HG02678 (cell line): ENCODE results near the gene NCDN.

Experiments used
- ATAC-seq: cut with Tn5 transposase; IDR thresholded peaks from one replicate; pipeline ENCODE4 v1.9.1; 2021; ENCODE audit warnings: mild to moderate bottlenecking, moderate library complexity; ENCODE audit not compliant: unreplicated experiment

The NCDN gene

DNA sequence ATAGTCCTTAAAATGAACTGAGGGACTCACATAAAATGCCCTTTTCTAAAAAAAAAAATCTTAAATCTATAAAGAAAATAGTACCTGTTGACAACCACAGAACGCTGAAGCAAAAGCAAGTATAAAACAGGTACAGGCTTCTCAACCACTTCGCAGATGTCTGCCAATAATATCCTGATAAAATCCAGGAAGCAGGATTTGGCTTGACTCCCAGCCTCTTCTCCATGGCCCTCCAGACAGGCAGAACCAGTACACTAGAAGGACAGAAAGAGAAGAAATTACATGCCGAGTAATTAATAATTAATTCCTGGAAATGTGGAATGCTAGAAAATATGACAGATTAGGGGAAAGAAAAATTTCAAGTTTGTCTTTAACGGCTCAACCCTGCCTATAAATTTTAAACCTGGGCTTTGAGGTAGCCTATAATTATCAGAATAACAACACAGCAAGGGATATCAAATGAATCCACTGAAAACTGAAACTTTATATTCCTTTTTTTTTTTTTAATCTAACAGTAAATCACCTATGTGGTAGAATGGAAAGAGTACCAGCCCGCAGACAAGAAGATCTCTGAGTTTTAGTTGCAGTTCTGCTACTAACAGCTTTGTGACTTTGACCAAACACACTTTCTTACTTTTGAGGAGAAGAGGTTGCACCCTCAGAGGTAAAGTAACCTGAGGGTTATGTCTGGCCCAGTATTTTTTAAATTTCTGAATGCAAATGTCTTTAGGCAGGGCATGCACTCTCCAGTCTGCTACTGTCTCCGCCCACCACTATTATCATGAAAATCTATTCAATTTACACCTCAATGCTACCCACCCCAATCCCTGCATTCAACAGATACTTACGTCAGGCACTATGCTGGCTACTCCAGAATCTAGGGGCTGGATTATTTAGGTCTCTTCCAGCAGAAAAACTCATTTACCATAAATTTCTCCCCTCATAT, 3.1 kb upstream of the NCDN start:
- no peak for ATAC-seq

DNA sequence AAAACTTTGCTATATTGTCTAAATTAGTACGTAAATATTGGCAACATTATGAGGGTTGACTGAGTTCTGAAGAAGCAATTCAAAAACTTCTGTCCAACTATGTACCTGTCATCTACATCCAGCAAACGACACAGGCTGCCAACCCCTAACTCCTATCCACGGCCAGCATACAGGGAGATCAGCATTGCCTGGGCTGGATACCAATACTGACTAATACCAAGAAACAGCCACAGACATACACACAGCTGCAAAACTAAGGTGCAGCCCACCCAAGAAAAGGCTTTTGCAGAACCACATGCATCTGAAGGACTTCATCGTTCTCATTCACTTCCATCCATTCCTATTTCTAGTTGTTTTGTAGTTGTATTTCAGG, 2.4 kb upstream of the NCDN start:
- ATAC-seq = no peak

DNA sequence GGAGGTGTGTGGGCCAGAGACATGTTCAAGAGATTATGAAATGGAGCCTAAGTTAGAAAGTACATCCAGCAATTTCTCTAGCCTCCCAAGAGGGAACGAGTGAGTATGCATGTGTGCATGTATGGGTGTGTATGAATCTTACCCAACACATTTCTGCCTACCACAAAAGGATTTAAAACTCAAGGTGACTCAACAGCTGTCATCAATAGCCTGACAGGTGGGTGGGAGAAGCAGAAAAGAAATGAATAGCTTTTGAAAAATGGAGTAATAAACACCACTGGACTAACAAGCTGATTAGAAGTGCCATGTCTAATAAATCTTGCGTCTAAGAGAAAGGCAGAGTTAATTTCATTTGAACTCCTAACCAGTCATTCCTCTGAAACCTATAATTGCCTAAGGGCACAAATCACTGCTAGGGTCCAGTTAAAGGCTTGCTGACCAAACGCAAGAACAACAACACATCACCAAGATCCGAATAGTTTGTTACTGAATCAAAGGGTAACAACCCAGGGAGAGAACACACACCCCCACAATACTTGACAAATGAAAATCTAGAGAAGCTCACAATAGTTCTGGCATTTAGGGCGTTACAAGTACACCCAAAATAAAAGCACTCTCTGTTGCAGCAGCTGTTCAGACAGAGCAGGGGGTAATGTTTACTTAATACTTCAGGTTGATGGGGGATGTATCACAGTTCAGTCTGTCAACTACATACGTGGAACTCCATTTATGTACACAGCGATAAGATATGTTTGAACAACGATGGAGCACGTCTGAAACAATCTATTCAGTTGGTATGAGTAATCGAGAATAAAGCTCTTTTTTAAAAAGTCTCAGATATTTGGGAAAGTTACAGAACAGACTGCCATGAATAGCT, 1.8 kb upstream of the NCDN start:
- no peak for ATAC-seq

DNA sequence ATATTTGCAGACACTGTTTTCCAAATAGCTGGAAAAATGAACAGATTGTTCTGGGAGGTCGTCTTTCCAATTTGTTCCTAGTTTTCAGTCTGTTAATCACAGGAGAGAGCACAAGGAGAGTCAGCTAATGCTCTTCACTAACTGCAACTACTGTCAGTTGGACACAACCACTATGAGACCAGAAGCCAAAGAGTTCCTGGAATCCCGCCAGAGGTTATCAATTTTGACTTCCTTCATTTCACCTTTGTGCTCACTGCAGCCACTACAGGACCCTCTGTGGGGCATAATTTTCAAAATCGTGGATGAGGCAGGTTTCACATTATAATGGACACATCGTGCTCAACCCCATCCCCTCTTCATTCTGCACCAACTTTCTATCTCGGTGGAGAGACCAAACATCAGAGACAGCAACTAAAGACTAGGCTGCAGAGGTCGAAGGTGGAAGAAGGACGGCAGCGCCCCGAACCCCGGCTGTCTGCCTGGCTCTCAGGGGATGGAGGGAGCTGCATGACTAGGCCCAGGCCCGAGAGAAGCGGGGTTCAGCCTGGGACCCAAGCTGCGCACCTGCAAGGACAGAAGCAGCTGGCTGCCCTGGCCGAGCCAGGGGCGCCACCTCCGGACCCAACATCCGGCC, 998 bp upstream of the NCDN start:
- no peak for ATAC-seq

DNA sequence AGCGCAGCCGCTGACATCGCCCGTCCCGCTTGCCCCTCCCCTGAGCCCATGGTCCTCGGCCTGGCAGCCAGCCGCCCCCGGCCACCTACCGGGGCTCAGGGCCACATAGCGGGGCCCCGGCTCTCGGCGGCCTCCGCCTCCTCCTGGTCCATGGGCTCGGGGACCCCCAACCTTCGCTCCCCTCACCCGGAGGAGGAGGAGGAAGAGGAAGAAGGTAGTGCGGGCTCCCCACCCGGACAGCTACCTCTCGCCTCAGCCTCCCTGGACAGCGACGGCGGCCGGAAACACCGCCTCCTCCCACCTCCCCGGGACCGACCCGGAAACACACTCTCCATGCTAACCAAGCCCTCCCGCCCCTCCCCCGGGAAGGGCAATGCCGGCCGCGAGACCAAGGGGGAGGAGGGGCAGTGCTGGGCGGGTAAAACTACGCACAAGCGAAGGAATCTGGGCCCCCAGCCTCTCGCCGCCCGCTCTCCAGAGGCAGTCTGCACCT, 435 bp upstream of the NCDN start, which contains the start of gene KIAA0319L:
Gene KIAA0319L, minus strand, starts transcription at position 286 of the 493 bp plus-strand sequence. CDS start 2,912 bp downstream, outside the sequence.
- ATAC-seq = peak; percentile 81

DNA sequence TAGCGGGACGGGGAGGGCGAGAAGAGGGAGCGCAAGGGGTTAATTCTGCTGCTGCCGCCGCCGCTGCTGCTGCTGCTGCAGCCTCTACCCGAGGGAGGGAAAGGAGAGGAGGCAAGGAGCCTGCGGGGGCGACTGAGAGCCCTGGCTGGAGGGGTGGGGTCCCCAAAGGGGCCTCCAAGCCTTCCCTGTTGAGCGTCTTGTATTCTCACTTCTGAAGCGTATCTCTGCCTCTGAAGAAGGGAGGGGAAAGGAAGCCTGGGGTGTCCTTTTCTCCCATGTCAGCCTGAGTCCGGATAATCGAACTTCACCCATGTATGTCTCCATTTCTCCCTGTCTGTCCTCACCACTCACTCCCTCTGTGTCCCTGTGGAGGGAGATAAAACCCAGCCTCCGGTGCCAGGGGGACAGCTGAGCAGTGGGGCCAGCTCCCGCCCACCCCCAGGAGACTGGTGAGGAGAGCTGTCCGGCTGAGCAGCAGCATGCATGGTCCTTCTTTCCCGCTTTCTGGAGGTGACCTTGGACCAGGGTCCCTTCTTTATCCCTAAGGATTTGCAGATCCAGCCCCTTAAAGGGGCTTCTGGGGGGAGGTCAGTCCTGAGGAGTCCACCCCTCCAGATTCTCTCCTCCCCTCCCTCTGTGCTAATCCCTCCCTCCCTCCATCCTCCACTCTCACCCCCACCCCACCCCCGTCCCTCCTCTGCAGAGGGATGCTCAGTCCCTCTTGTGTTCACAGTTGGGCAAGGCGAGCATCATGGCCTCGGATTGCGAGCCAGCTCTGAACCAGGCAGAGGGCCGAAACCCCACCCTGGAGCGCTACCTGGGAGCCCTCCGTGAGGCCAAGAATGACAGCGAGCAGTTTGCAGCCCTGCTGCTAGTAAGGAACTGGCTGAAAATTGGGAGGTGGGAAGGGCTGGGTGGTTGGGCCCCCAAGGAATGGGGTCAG, 1.0 kb downstream of the NCDN start:
- no peak for ATAC-seq

DNA sequence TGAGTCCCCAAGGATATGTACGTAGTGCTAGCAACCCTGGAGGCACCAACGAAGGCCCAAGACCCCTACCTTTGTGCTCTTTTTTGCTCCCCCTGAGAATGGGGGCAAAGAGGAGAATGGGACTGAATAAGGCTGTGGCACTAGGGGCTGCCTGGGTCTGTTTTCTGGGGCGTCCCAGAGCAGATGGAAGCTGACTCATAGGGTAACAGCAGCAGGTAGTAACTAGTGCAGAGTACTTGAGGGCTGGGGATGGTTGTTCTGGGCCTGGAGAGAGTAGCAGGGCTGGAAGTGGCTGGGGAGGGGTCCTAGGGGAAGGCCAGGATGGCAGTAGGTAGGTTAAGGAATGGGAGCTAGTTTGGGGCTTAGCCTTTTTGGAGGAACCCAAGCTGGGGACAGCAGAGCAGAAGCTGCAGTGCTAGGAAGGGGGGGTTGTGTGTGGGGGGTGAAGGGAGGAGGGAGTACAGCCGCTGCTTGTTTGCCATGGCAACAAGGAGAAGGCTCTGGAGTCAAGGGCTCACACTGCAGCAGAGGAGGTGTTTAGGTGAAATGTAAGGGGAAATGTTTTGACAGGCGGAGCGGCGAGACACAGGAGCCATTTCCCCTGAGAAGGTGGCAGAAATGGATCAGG, 1.8 kb downstream of the NCDN start:
- ATAC-seq = no peak

DNA sequence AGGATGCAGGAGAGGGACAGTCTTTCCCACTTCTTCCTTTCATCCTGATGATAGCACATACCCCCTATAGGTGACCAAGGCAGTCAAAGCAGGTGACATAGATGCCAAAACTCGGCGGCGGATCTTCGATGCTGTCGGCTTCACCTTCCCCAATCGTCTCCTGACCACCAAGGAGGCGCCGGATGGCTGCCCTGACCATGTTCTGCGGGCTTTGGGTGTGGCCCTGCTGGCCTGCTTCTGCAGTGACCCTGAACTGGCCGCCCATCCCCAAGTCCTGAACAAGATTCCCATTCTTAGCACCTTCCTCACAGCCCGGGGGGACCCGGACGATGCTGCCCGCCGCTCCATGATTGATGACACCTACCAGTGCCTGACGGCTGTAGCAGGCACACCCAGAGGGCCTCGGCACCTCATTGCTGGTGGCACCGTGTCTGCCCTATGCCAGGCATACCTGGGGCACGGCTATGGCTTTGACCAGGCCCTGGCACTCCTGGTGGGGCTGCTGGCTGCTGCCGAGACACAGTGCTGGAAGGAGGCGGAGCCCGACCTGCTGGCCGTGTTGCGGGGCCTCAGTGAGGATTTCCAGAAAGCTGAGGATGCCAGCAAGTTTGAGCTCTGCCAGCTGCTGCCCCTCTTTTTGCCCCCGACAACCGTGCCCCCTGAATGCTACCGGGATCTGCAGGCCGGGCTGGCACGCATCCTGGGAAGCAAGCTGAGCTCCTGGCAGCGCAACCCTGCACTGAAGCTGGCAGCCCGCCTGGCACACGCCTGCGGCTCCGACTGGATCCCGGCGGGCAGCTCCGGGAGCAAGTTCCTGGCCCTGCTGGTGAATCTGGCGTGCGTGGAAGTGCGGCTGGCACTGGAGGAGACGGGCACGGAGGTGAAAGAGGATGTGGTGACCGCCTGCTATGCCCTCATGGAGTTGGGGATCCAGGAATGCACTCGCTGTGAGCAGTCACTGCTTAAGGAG, 2.9 kb downstream of the NCDN start:
- no peak for ATAC-seq

DNA sequence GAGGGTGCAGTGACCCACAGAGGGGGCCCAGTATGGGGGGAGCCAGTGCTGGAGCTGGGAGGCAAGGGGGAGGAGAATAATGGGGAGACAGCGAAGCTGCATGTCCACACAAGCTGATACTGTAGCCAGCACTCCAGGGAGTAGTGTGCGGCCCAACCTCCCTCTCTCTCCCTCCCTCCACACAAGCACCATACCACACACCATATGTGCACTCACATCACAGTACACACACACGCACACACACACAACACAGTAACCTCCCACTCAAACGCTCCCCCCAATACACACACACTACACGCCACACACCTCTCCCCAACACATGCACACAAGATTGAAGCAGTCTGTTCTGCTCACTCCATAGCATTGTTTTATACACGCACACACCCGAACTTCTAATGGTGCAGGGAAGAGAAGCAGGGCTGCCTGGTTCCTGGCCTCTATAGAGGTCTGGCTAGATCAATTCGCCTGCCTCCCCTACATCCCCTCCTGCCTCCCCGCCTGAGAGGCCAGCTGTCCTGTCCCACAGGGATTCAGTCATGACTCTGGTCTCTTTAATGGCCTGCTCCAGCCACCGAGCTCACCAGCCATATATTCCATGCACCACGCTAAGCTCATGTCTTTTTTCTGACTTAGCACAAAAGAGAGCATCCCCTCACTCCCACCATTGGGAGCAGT, 3.8 kb downstream of the NCDN start:
- ATAC-seq = no peak

DNA sequence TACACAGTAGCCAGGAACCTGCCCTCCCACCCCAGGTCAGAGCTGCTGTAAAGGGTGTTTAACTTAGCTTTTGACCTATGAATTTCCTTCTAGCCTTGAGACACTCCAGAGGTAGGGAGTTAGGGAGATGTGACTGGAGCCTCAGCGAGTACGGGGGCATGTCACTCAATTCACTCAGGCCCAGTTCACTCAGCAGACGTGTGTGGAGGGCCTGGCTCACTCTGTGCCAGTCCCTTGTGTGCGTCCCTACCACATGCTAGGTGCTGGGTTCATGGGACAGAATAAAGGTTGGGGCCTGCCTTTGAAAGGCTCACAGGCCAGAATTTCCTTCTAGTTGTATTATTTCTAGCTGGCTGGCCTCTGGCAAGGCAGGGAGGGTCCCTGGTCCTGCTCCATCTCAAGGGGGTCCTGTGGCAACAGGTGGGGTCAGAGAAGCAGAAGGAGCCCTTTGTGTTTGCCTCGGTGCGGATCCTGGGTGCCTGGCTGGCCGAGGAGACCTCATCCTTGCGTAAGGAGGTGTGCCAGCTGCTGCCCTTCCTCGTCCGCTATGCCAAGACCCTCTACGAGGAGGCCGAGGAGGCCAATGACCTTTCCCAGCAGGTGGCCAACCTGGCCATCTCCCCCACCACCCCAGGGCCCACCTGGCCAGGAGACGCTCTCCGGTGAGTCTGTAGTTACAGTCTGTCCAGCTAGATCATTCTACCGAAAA, 4.5 kb downstream of the NCDN start:
- ATAC-seq = no peak

DNA sequence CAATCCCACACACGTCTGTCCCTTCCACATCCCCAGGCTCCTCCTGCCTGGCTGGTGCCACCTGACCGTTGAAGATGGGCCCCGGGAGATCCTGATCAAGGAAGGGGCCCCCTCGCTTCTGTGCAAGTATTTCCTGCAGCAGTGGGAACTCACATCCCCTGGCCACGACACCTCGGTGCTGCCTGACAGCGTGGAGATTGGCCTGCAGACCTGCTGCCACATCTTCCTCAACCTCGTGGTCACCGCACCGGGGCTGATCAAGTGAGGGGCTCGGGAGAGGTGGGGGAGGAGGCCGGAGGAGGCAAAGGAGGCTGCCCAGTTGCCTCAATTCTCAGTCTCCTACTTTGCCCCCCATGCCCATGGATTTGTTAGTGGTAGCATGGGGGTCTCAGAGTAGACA, 5.6 kb downstream of the NCDN start:
- no peak for ATAC-seq

DNA sequence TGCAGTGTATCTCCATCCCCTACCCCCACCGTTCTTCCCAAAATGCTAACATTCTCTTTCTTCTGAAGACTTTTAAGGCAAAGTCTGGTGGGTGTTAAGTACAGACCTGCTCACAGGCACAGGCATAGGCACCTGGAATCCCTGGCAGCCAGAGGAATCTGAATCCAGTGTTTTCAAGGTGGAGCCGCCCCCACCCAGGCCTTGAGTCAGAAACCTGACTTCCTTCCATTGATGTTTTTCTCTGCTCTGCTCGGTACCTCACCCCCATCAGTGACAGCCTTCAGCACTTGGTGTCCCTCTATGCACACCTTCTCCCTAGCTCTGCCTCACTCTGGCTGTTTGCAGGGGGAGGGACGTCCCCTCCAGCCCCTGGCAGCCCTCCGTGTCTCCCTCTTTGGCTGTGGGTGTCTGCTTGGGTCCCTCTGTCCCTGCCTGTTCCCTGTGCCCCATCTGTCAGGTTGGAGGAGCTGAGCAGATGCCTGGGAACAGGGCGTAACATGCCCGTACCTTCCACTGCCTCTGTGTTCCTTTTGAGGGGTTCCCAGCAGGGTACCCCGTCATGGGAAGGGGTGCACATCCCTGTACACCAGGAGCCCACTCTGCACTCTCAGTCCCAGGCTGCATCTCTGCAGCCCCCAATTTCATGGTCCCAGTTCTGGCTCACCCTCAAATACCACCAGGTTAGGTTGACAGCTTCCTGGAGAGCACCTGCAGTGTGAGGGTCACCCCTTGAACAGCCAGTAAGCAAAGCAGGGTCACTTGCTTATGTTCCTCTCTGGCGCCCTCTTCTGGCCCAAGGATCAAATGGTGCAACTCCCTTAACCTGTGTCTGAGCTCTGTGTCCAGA, 6.7 kb downstream of the NCDN start:
- no peak for ATAC-seq

DNA sequence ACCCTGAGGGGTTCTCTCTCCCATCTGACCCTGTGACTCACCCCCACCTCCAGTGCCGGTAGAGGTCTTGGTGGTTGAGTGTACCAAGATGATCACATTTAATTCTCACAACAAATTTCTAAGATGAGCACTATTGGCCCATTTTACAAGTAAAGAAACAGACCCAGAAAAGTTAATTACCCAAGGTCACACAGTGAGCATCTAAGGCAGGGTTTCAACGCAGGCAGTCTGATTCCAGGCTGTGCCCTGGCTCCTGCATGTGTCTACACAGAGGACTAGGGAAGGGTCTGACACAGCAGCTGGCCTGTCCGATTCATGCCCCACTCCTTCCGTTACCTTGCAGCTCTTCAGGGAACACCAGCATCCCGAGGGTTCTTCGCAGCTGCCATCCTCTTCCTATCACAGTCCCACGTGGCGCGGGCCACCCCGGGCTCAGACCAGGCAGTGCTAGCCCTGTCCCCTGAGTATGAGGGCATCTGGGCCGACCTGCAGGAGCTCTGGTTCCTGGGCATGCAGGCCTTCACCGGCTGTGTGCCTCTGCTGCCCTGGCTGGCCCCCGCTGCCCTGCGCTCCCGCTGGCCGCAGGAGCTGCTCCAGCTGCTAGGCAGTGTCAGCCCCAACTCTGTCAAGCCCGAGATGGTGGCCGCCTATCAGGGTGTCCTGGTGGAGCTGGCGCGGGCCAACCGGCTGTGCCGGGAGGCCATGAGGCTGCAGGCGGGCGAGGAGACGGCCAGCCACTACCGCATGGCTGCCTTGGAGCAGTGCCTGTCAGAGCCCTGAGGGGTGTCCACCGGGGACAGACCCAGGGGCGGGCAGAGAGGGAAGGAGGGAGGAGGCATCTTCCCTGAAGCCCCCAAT, 7.5 kb downstream of the NCDN start:
- no peak for ATAC-seq

DNA sequence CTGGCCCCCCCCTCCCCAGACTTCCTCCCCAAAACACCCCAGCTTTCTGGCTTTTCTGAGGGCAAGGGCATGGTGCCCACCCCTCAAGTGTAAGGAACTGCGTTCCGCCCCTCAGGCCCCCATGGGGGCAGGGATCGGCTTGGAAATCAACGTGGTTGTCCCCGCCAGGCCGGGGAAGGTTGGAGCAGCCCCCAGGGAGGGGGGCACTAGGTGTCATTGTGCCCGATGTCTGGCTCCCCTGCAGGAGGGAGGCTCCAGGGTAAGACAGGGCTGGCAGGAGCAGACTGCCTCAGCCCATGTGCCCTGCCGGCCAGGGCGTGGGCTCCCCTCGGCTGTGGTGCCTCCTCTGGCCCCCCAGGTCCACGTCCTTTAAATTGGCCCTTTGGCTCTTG, 8.1 kb downstream of the NCDN start:
- ATAC-seq = no peak

DNA sequence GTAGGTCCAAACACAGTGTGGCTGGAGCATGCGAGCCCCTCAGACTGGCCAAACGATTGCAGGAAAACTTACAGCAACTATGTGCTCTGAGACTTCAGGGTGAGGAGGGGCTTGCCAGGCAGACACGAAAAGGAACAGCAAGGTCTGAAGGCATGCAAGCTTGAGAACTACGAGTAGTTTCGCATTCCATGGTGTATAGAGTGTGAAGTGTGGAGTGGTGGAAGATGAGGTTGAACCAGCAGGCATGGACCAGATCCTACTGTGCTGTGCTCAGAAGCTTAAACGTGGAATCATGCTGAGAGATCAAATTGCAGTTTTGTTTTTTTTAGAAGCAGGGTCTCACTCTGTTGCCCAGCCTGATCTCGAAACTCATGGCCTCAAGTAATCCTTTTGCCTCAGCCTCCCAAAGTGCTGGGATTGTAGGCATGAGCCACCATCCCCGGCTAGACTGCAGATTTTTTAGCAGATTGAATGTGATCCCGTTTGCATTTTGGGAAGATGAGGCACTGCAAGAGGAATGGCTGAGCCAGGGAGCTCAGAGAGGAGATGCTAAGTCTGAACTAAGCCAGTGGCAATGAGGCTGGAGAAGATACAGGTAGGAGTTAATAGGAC, 10.5 kb downstream of the NCDN start:
- no peak for ATAC-seq
